GM12878 (cell line): Measurements from ENCODE around the gene RCCD1. TPM values are rescaled to one million over a fixed set of nuclear protein-coding genes. Genes with fewer than 3 reads are reported as not detected.

Experiments
- MEF2A ChIP-seq: IDR thresholded peaks from 2 replicates; pipeline ENCODE4 v1.6.1; 2011; ENCODE audit warnings: low read depth, mild to moderate bottlenecking, low read length, moderate library complexity; ENCODE audit not compliant: insufficient read depth
- SMAD5 ChIP-seq: IDR thresholded peaks from 2 replicates; pipeline ENCODE4 v1.6.1; 2016; ENCODE audit warnings: antibody characterized with exemption, low read depth
- polyA plus RNA-seq, 11 experiments: library from polyadenylated mRNA; depleted of rRNA in 4 of 11; unstranded in 6 of 11; stranded (reverse) in 5 of 11; fragments of >200 nt; fragmentation: Nextera tagmentation in 4 of 11; fragmentation: Illumina TruSeq in 1 of 11; extraction: Ambion mirVana in 4 of 11; extraction: Trizol in 1 of 11; gene quantifications; 1 replicate in 1 of 11; 2 replicates in 10 of 11; pipeline versions ENCODE4 v1.2.1 to v1.2.3, GENCODE V29; 2011 to 2016; ENCODE audit warnings: inconsistent platforms in 2 of 11, missing spikeins in 2 of 11, low read depth in 1 of 11
- total RNA-seq, 4 experiments: library from RNA; depleted of rRNA in 3 of 4; stranded (reverse); fragments of >200 nt in 3 of 4; fragmentation: Illumina TruSeq in 1 of 4; extraction: Trizol in 1 of 4; gene quantifications; 2 replicates each; pipeline versions ENCODE4 v1.2.1 to v1.2.3, GENCODE V29; 2013 to 2021
- TF ChIP-seq, protein P1 (sequence below): IDR thresholded peaks from 2 replicates; pipeline ENCODE4 v1.6.1; 2012; ENCODE audit warnings: improper control_type of control experiment, low read depth, low read length; ENCODE audit not compliant: insufficient replicate concordance
- TF ChIP-seq, protein P2 (sequence below): fragments of 450-650 bp; formaldehyde crosslinking; IDR thresholded peaks from 2 replicates; pipeline ENCODE4 v1.4.0; 2020; ENCODE audit warnings: mild to moderate bottlenecking, moderate library complexity

RCCD1 gene
- total and polyA plus RNA-seq, 10 of the 15 experiments (the other 5 are each of a cell fraction or from before 2014, with no cell fraction given) = 5.2 to 30.4 (median 20.9) TPM

DNA sequence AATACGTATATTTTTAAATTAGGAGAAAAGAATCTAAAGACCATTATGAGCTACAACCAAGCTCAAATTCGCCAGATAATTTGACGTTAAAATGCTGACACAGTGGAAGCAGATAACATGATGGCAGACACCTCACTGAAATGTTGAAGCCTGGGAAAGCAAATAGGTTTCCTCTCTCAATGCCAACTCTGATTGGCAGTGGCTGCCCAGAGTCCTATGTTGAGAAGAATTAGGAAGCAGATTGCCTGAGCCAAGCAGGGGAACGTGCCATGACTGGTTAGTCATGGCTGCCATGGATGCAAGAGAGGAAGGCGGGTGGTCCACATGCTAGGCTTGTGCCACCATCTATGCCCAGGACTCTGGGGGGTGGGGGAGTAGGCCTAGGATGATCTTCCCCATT, 16.4 kb upstream of the RCCD1 start (continued):
- TF ChIP-seq, protein P1, sequence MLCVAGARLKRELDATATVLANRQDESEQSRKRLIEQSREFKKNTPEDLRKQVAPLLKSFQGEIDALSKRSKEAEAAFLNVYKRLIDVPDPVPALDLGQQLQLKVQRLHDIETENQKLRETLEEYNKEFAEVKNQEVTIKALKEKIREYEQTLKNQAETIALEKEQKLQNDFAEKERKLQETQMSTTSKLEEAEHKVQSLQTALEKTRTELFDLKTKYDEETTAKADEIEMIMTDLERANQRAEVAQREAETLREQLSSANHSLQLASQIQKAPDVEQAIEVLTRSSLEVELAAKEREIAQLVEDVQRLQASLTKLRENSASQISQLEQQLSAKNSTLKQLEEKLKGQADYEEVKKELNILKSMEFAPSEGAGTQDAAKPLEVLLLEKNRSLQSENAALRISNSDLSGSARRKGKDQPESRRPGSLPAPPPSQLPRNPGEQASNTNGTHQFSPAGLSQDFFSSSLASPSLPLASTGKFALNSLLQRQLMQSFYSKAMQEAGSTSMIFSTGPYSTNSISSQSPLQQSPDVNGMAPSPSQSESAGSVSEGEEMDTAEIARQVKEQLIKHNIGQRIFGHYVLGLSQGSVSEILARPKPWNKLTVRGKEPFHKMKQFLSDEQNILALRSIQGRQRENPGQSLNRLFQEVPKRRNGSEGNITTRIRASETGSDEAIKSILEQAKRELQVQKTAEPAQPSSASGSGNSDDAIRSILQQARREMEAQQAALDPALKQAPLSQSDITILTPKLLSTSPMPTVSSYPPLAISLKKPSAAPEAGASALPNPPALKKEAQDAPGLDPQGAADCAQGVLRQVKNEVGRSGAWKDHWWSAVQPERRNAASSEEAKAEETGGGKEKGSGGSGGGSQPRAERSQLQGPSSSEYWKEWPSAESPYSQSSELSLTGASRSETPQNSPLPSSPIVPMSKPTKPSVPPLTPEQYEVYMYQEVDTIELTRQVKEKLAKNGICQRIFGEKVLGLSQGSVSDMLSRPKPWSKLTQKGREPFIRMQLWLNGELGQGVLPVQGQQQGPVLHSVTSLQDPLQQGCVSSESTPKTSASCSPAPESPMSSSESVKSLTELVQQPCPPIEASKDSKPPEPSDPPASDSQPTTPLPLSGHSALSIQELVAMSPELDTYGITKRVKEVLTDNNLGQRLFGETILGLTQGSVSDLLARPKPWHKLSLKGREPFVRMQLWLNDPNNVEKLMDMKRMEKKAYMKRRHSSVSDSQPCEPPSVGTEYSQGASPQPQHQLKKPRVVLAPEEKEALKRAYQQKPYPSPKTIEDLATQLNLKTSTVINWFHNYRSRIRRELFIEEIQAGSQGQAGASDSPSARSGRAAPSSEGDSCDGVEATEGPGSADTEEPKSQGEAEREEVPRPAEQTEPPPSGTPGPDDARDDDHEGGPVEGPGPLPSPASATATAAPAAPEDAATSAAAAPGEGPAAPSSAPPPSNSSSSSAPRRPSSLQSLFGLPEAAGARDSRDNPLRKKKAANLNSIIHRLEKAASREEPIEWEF = no peak
- no peak for TF ChIP-seq SMAD5
- TF ChIP-seq, protein P2, sequence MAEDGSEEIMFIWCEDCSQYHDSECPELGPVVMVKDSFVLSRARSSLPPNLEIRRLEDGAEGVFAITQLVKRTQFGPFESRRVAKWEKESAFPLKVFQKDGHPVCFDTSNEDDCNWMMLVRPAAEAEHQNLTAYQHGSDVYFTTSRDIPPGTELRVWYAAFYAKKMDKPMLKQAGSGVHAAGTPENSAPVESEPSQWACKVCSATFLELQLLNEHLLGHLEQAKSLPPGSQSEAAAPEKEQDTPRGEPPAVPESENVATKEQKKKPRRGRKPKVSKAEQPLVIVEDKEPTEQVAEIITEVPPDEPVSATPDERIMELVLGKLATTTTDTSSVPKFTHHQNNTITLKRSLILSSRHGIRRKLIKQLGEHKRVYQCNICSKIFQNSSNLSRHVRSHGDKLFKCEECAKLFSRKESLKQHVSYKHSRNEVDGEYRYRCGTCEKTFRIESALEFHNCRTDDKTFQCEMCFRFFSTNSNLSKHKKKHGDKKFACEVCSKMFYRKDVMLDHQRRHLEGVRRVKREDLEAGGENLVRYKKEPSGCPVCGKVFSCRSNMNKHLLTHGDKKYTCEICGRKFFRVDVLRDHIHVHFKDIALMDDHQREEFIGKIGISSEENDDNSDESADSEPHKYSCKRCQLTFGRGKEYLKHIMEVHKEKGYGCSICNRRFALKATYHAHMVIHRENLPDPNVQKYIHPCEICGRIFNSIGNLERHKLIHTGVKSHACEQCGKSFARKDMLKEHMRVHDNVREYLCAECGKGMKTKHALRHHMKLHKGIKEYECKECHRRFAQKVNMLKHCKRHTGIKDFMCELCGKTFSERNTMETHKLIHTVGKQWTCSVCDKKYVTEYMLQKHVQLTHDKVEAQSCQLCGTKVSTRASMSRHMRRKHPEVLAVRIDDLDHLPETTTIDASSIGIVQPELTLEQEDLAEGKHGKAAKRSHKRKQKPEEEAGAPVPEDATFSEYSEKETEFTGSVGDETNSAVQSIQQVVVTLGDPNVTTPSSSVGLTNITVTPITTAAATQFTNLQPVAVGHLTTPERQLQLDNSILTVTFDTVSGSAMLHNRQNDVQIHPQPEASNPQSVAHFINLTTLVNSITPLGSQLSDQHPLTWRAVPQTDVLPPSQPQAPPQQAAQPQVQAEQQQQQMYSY (CRISPR knock-in tag) = no peak
- TF ChIP-seq MEF2A = no peak
